ENCODE results near the gene NPC2.

The NPC2 gene

GRCh38 chr14:74507840-74508239 lies 14.7 kb upstream of the NPC2 start:
- no peak overlapping the region for H3K4me3 ChIP-seq (ENCODE audit: low read depth in 1 of 2, low read length in 2 of 2)
- no peaks in the 10 kb centered on the region for H3K36me3 ChIP-seq (ENCODE audit: insufficient read depth, low read length)
- no peaks in the 10 kb centered on the region for H3K27me3 ChIP-seq (ENCODE audit: control insufficient read depth in 1 of 2, insufficient read depth in 2 of 2, low read length in 2 of 2)
- no peak overlapping the region for H3K27ac ChIP-seq (ENCODE audit: low read depth, low read length)
- H3K9me3 ChIP-seq (ENCODE audit: low read length) = no peaks in the 10 kb centered on the region
- H3K9ac ChIP-seq (ENCODE audit: low read length) = no peak overlapping the region
- H3K4me1 ChIP-seq (ENCODE audit: insufficient read depth, low read length) = no peaks in the 10 kb centered on the region

GRCh38 chr14:74507085-74507484 lies 14.0 kb upstream of the NPC2 start:
- Histone ChIP-seq H3K9ac (ENCODE audit: low read length) (no peak overlapping the region), H3K4me3 (ENCODE audit: low read depth in 1 of 2, low read length in 2 of 2) (no peak overlapping the region), H3K27ac (ENCODE audit: low read depth, low read length) (no peak overlapping the region), H3K27me3 (ENCODE audit: control insufficient read depth in 1 of 2, insufficient read depth in 2 of 2, low read length in 2 of 2) (no peaks in the 10 kb centered on the region), H3K4me1 (ENCODE audit: insufficient read depth, low read length) (no peaks in the 10 kb centered on the region), H3K9me3 (ENCODE audit: low read length) (no peaks in the 10 kb centered on the region), H3K36me3 (ENCODE audit: insufficient read depth, low read length) (no peaks in the 10 kb centered on the region)

- H3K27ac ChIP-seq (ENCODE audit: low read depth, low read length) = no peak overlapping the region
- H3K4me3 ChIP-seq (ENCODE audit: low read depth in 1 of 2, low read length in 2 of 2) = no peak overlapping the region
- H3K4me1 ChIP-seq (ENCODE audit: insufficient read depth, low read length) = no peaks in the 10 kb centered on the region
- H3K9me3 ChIP-seq (ENCODE audit: low read length) = no peaks in the 10 kb centered on the region
- H3K9ac ChIP-seq (ENCODE audit: low read length) = no peak overlapping the region
- H3K27me3 ChIP-seq (ENCODE audit: control insufficient read depth in 1 of 2, insufficient read depth in 2 of 2, low read length in 2 of 2) = no peaks in the 10 kb centered on the region
- no peaks in the 10 kb centered on the region for H3K36me3 ChIP-seq (ENCODE audit: insufficient read depth, low read length)
These were observed 13.3 kb upstream of the NPC2 start for GRCh38 chr14:74506411-74506851.

GRCh38 chr14:74505831-74506230 lies 12.7 kb upstream of the NPC2 start:
- no peaks in the 10 kb centered on the region for H3K9me3 ChIP-seq (ENCODE audit: low read length)
- H3K9ac ChIP-seq (ENCODE audit: low read length) = no peak overlapping the region
- no peak overlapping the region for H3K4me3 ChIP-seq (ENCODE audit: low read depth in 1 of 2, low read length in 2 of 2)
- H3K27me3 ChIP-seq (ENCODE audit: control insufficient read depth in 1 of 2, insufficient read depth in 2 of 2, low read length in 2 of 2) = no peaks in the 10 kb centered on the region
- H3K4me1 ChIP-seq (ENCODE audit: insufficient read depth, low read length) = no peaks in the 10 kb centered on the region
- H3K36me3 ChIP-seq (ENCODE audit: insufficient read depth, low read length) = no peaks in the 10 kb centered on the region
- H3K27ac ChIP-seq (ENCODE audit: low read depth, low read length) = no peak overlapping the region

- Histone ChIP-seq H3K9me3 (ENCODE audit: low read length) (no peaks in the 10 kb centered on the region), H3K27me3 (ENCODE audit: control insufficient read depth in 1 of 2, insufficient read depth in 2 of 2, low read length in 2 of 2) (no peaks in the 10 kb centered on the region), H3K27ac (ENCODE audit: low read depth, low read length) (no peak overlapping the region), H3K9ac (ENCODE audit: low read length) (no peak overlapping the region), H3K36me3 (ENCODE audit: insufficient read depth, low read length) (no peaks in the 10 kb centered on the region), H3K4me1 (ENCODE audit: insufficient read depth, low read length) (no peaks in the 10 kb centered on the region), H3K4me3 (ENCODE audit: low read depth in 1 of 2, low read length in 2 of 2) (no peak overlapping the region)
These were observed 12.0 kb upstream of the NPC2 start for GRCh38 chr14:74504874-74505720.

- Histone ChIP-seq H3K27me3 (ENCODE audit: control insufficient read depth in 1 of 2, insufficient read depth in 2 of 2, low read length in 2 of 2) (no peaks in the 10 kb centered on the region), H3K9me3 (ENCODE audit: low read length) (no peaks in the 10 kb centered on the region), H3K9ac (ENCODE audit: low read length) (no peak overlapping the region), H3K4me3 (ENCODE audit: low read depth in 1 of 2, low read length in 2 of 2) (no peak overlapping the region), H3K27ac (ENCODE audit: low read depth, low read length) (no peak overlapping the region), H3K4me1 (ENCODE audit: insufficient read depth, low read length) (no peaks in the 10 kb centered on the region), H3K36me3 (ENCODE audit: insufficient read depth, low read length) (no peaks in the 10 kb centered on the region)
These were observed 11.3 kb upstream of the NPC2 start for GRCh38 chr14:74504412-74504811.

- Histone ChIP-seq H3K4me3 (ENCODE audit: low read depth in 1 of 2, low read length in 2 of 2) (no peak overlapping the region), H3K9me3 (ENCODE audit: low read length) (no peaks in the 10 kb centered on the region), H3K4me1 (ENCODE audit: insufficient read depth, low read length) (no peaks in the 10 kb centered on the region), H3K36me3 (ENCODE audit: insufficient read depth, low read length) (no peaks in the 10 kb centered on the region), H3K27me3 (ENCODE audit: control insufficient read depth in 1 of 2, insufficient read depth in 2 of 2, low read length in 2 of 2) (no peaks in the 10 kb centered on the region), H3K9ac (ENCODE audit: low read length) (no peak overlapping the region), H3K27ac (ENCODE audit: low read depth, low read length) (no peak overlapping the region)
These were observed 10.8 kb upstream of the NPC2 start for GRCh38 chr14:74503938-74504335.

- H3K27ac ChIP-seq (ENCODE audit: low read depth, low read length) = no peak overlapping the region
- H3K9me3 ChIP-seq (ENCODE audit: low read length) = no peaks in the 10 kb centered on the region
- H3K36me3 ChIP-seq (ENCODE audit: insufficient read depth, low read length) = no peaks in the 10 kb centered on the region
- no peak overlapping the region for H3K9ac ChIP-seq (ENCODE audit: low read length)
- no peak overlapping the region for H3K4me3 ChIP-seq (ENCODE audit: low read depth in 1 of 2, low read length in 2 of 2)
- no peaks in the 10 kb centered on the region for H3K27me3 ChIP-seq (ENCODE audit: control insufficient read depth in 1 of 2, insufficient read depth in 2 of 2, low read length in 2 of 2)
- H3K4me1 ChIP-seq (ENCODE audit: insufficient read depth, low read length) = no peaks in the 10 kb centered on the region
These were observed 10.3 kb upstream of the NPC2 start for GRCh38 chr14:74503291-74503937.

- Histone ChIP-seq H3K4me1 (ENCODE audit: insufficient read depth, low read length) (no peaks in the 10 kb centered on the region), H3K4me3 (ENCODE audit: low read depth in 1 of 2, low read length in 2 of 2) (no peak overlapping the region), H3K27me3 (ENCODE audit: control insufficient read depth in 1 of 2, insufficient read depth in 2 of 2, low read length in 2 of 2) (no peaks in the 10 kb centered on the region), H3K36me3 (ENCODE audit: insufficient read depth, low read length) (no peaks in the 10 kb centered on the region), H3K9ac (ENCODE audit: low read length) (no peak overlapping the region), H3K9me3 (ENCODE audit: low read length) (no peaks in the 10 kb centered on the region), H3K27ac (ENCODE audit: low read depth, low read length) (no peak overlapping the region)
These were observed 9.3 kb upstream of the NPC2 start for GRCh38 chr14:74502236-74503019.

- Histone ChIP-seq H3K36me3 (ENCODE audit: insufficient read depth, low read length) (no peaks in the 10 kb centered on the region), H3K9me3 (ENCODE audit: low read length) (no peaks in the 10 kb centered on the region), H3K4me3 (ENCODE audit: low read depth in 1 of 2, low read length in 2 of 2) (no peak overlapping the region), H3K9ac (ENCODE audit: low read length) (no peak overlapping the region), H3K4me1 (ENCODE audit: insufficient read depth, low read length) (no peaks in the 10 kb centered on the region), H3K27ac (ENCODE audit: low read depth, low read length) (no peak overlapping the region), H3K27me3 (ENCODE audit: control insufficient read depth in 1 of 2, insufficient read depth in 2 of 2, low read length in 2 of 2) (no peaks in the 10 kb centered on the region)
These were observed 8.6 kb upstream of the NPC2 start for GRCh38 chr14:74501691-74502090.

- no peak overlapping the region for H3K4me3 ChIP-seq (ENCODE audit: low read depth in 1 of 2, low read length in 2 of 2)
- H3K27me3 ChIP-seq (ENCODE audit: control insufficient read depth in 1 of 2, insufficient read depth in 2 of 2, low read length in 2 of 2) = no peaks in the 10 kb centered on the region
- no peak overlapping the region for H3K9ac ChIP-seq (ENCODE audit: low read length)
- H3K9me3 ChIP-seq (ENCODE audit: low read length) = no peaks in the 10 kb centered on the region
- H3K4me1 ChIP-seq (ENCODE audit: insufficient read depth, low read length) = no peaks in the 10 kb centered on the region
- H3K27ac ChIP-seq (ENCODE audit: low read depth, low read length) = no peak overlapping the region
- no peaks in the 10 kb centered on the region for H3K36me3 ChIP-seq (ENCODE audit: insufficient read depth, low read length)
These were observed 8.1 kb upstream of the NPC2 start for GRCh38 chr14:74501135-74501614.

Data from muscle layer of colon (tissue), 2 donors.